Activated CD4-positive, alpha-beta T cell treated with anti-CD3 and anti-CD28 coated beads, Interleukin-2, amount 10 ng/mL, durations not matched to agents 7 days and 5 days (primary cell): ENCODE data around the gene PADI1. TPM values are rescaled to one million over a fixed set of nuclear protein-coding genes. Genes with fewer than 3 reads are reported as not detected.

Experiments
- CTCF ChIA-PET: fragments of 350-600 bp; sonication (Branson Sonifier 250); formaldehyde crosslinking; loops from one replicate; lab custom pipeline; 2021; ENCODE audit warnings: antibody characterized with exemption; lab: Charles Lee
- POLR2A ChIA-PET: fragments of 350-600 bp; sonication (Branson Sonifier 250); formaldehyde crosslinking; loops from one replicate; lab custom pipeline; 2021; ENCODE audit warnings: antibody characterized with exemption; lab: Charles Lee
- DNase-seq: peaks from one replicate; pipeline ENCODE4 v3.0.0-alpha.2; 2020
- H3K27ac Mint-ChIP-seq: one replicate; pipeline ENCODE4 v1.8.0; 2021; ENCODE audit warnings: mild to moderate bottlenecking, moderate library complexity, mixed read lengths
- H3K27me3 Mint-ChIP-seq: one replicate; pipeline ENCODE4 v1.8.0; 2021; ENCODE audit warnings: mixed read lengths
- H3K36me3 Mint-ChIP-seq: one replicate; pipeline ENCODE4 v1.8.0; 2021; ENCODE audit warnings: low read depth, mixed read lengths
- H3K4me1 Mint-ChIP-seq: one replicate; pipeline ENCODE4 v1.8.0; 2021; ENCODE audit warnings: mixed read lengths
- H3K4me3 Mint-ChIP-seq: one replicate; pipeline ENCODE4 v1.8.0; 2021; ENCODE audit warnings: mild to moderate bottlenecking, moderate library complexity, mixed read lengths
- H3K9me3 Mint-ChIP-seq: one replicate; pipeline ENCODE4 v1.8.0; 2021; ENCODE audit warnings: mixed read lengths
- microRNA-seq: library from miRNA; unstranded; fragments of <30 nt; microRNA quantifications from one replicate; pipeline ENCODE4 v1.2.0, GENCODE V29; 2021; ENCODE audit warnings: borderline microRNAs expressed, borderline replicate concordance
- total RNA-seq, 2 experiments: library from RNA; stranded (reverse); gene quantifications; one replicate each; pipeline ENCODE4 v1.2.3, GENCODE V29; 2021

PADI1 gene
- total RNA-seq, 2 experiments from 2014 or later: not detected

- H3K4me1 Mint-ChIP-seq: no peaks in the 10 kb centered on the region
- POLR2A ChIA-PET: no interaction called here
- H3K27ac Mint-ChIP-seq: no peak overlapping the region
- H3K27me3 Mint-ChIP-seq: peaks cover 9% of the 10 kb centered on the region
- no peaks in the 10 kb centered on the region for H3K9me3 Mint-ChIP-seq
- DNase-seq: no peak
- H3K36me3 Mint-ChIP-seq: no peaks in the 10 kb centered on the region
- CTCF ChIA-PET: interaction anchor here (0.7 kb wide), 1 partner anchor 24 kb away, joined by 3 read pairs; no protein-coding TSS in a partner anchor
- no peak overlapping the region for H3K4me3 Mint-ChIP-seq
Measured at GRCh38 chr1:17281775-17282181, 76.8 kb downstream of the PADI1 start.

GRCh38 chr1:17282836-17283235, 77.9 kb downstream of the PADI1 start:
- POLR2A ChIA-PET: no interaction called here
- peaks cover 9% of the 10 kb centered on the region for H3K27me3 Mint-ChIP-seq
- H3K4me3 Mint-ChIP-seq: no peak overlapping the region
- no peaks in the 10 kb centered on the region for H3K9me3 Mint-ChIP-seq
- H3K4me1 Mint-ChIP-seq: no peaks in the 10 kb centered on the region
- no peak overlapping the region for H3K27ac Mint-ChIP-seq
- CTCF ChIA-PET: no interaction called here
- no peaks in the 10 kb centered on the region for H3K36me3 Mint-ChIP-seq
- no peak for DNase-seq

- ChIA-PET POLR2A (no interaction called here), CTCF (no interaction called here)
- H3K9me3 Mint-ChIP-seq: no peaks in the 10 kb centered on the region
- H3K27ac Mint-ChIP-seq: no peak overlapping the region
- peaks cover 15% of the 10 kb centered on the region for H3K27me3 Mint-ChIP-seq
- H3K36me3 Mint-ChIP-seq: no peaks in the 10 kb centered on the region
- no peak overlapping the region for H3K4me3 Mint-ChIP-seq
- DNase-seq: no peak
- no peaks in the 10 kb centered on the region for H3K4me1 Mint-ChIP-seq
Measured at GRCh38 chr1:17286646-17287045, 81.7 kb downstream of the PADI1 start.

DNA sequence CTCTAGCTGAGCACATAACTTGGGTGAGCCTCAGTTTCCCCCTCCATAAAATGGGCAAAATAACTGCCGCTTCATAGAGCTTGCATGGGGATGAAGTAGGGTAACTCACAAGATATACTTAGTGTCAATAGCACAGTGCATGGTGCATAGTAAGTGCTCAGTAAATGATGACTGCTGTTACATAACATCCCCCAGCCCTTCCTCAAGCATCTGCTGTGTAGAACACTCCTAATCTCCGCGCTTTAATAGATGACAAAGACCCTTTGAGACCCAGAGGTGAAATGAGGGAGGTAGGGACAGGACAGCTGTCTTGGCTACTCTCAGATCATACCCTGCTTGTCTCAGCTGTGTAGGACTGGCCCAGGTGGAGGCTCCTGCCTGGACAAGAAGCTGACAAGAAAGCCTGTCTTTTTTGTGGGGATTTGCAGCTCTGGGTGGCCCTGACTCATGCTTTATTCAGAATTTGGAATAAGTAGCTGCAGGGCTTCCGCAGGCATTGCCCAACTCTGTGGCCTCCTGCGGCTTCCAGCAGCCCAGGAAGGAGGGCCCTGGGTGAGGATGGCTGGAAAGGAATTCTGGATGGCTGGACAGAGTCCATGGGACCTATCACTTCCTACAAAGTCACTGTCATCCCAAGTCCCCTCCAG, 82.3 kb downstream of the PADI1 start:
- ChIA-PET POLR2A (no interaction called here), CTCF (interaction anchor here (0.6 to 0.9 kb wide), 2 partner anchors 24 to 79 kb away, joined by 3 read pairs; no protein-coding TSS in a partner anchor)
- Mint-ChIP-seq H3K9me3 (no peaks in the 10 kb centered on the region), H3K4me1 (no peaks in the 10 kb centered on the region), H3K27me3 (peaks cover 9% of the 10 kb centered on the region), H3K4me3 (no peak overlapping the region), H3K36me3 (no peaks in the 10 kb centered on the region), H3K27ac (no peak overlapping the region)
- DNase-seq: no peak

DNA sequence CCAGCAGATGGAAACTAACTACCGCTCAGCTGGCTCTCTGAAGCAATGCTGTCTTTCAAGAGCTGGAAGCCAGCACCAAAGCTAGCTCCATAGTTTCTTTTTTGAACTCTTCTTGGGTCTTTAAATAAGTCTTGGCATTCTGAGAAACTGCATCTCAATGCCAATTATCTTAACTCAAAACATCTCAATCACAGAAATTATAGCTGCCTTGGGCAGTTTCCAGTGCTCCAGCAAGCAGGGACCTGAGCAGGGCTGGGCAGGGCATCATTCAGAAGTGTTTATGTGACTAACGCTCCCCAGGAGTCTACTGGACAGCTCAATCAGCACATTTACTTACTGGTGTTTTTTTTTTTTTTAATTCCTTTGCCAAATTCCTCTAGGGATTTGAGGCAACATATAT, 84.8 kb downstream of the PADI1 start:
- CTCF ChIA-PET: no interaction called here
- peaks cover 20% of the 10 kb centered on the region for H3K27me3 Mint-ChIP-seq
- no peak overlapping the region for H3K27ac Mint-ChIP-seq
- no peaks in the 10 kb centered on the region for H3K4me1 Mint-ChIP-seq
- H3K36me3 Mint-ChIP-seq: no peaks in the 10 kb centered on the region
- no peak overlapping the region for H3K4me3 Mint-ChIP-seq
- DNase-seq: no peak
- no peaks in the 10 kb centered on the region for H3K9me3 Mint-ChIP-seq
- POLR2A ChIA-PET: no interaction called here

- Mint-ChIP-seq H3K36me3 (no peaks in the 10 kb centered on the region), H3K9me3 (no peaks in the 10 kb centered on the region), H3K27me3 (peaks cover 20% of the 10 kb centered on the region), H3K4me1 (no peaks in the 10 kb centered on the region), H3K4me3 (no peak overlapping the region), H3K27ac (no peak overlapping the region)
- CTCF ChIA-PET: no interaction called here
- POLR2A ChIA-PET: no interaction called here
- no peak for DNase-seq
Measured at GRCh38 chr1:17290553-17290952, 85.6 kb downstream of the PADI1 start.

DNA sequence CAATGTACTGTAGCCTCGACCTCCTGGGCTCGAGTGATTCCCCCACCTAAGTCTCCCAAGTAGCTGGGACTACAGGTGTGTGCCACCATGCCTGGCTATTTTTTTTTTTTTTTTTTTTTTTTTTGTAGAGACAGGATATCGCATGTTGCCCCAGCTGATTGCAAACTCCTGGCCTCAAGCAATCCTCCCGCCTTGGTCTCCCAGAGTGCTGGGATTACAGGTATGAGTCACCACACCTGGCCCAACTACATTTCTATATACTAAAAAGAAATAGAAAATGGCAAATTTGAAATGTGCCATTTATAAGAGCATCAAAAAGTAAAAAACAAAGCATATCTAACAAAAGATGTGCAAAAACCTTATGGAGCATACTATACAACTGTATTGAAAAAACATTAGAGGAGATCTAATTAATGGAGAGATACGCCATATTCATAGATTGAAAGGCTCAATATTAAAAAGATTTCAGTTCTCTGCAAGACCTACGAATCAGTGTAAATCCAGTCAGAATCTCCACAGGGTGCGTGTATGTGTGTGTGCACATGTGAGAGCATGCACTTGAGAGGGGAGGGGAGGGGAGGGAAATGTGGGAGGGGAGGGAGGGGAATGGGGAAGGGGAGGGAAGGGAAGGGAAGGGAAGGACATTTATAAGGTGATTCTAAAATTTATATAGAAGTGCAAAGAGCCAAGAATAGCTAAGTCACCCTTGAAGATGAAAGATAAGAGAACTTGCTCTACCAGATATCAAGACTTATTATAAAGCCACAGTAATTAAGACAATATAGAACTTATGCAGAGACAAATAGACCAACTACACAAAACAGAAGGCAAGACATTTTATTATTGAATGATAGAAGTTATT, 87.6 kb downstream of the PADI1 start:
- Mint-ChIP-seq H3K4me3 (no peak overlapping the region), H3K27me3 (peaks cover 21% of the 10 kb centered on the region), H3K4me1 (no peaks in the 10 kb centered on the region), H3K9me3 (no peaks in the 10 kb centered on the region), H3K27ac (no peak overlapping the region), H3K36me3 (no peaks in the 10 kb centered on the region)
- POLR2A ChIA-PET: no interaction called here
- CTCF ChIA-PET: no interaction called here
- no peak for DNase-seq

- ChIA-PET CTCF (no interaction called here), POLR2A (no interaction called here)
- H3K36me3 Mint-ChIP-seq: no peaks in the 10 kb centered on the region
- no peak overlapping the region for H3K27ac Mint-ChIP-seq
- peaks cover 23% of the 10 kb centered on the region for H3K27me3 Mint-ChIP-seq
- no peaks in the 10 kb centered on the region for H3K4me1 Mint-ChIP-seq
- no peak overlapping the region for H3K4me3 Mint-ChIP-seq
- no peaks in the 10 kb centered on the region for H3K9me3 Mint-ChIP-seq
- no peak for DNase-seq
Measured at GRCh38 chr1:17293681-17294425, 88.9 kb downstream of the PADI1 start.

DNA sequence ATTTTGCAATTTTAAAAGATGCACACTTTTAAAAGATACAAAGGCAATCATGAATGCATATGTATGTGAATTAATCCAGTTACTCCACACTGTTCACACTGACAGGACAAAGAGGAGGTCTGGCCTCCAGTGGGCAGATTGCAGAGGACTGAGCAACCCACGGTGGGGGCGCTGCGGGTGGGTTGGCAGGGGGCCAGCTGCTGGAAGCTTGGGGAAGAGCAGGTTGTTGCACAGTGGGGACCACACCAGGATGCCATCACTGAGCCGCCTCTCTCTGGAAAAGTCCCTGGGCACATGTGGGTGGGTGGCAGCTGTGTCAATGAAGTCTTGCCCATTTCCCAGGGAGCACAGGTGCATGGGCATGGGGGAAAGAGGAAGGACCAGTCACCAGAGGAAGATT, 90.4 kb downstream of the PADI1 start:
- POLR2A ChIA-PET: no interaction called here

More for the DNA sequence above, 90.4 kb downstream of the PADI1 start:
- CTCF ChIA-PET: no interaction called here
- H3K4me1 Mint-ChIP-seq: no peaks in the 10 kb centered on the region
- no peaks in the 10 kb centered on the region for H3K9me3 Mint-ChIP-seq
- H3K36me3 Mint-ChIP-seq: no peaks in the 10 kb centered on the region
- H3K27ac Mint-ChIP-seq: no peak overlapping the region
- H3K4me3 Mint-ChIP-seq: no peak overlapping the region
- no peak for DNase-seq
- H3K27me3 Mint-ChIP-seq: peaks cover 21% of the 10 kb centered on the region

Small RNA genes within 50 kb of the gene (microRNA-seq; reads per million reads assigned to microRNA genes)
- gene MIR3972: not detected

Other genes starting within 250 kb of the PADI1 start
- gene MFAP2, start 224.5 kb upstream of the PADI1 start, total RNA-seq: not detected
- gene ATP13A2, start 193.2 kb upstream of the PADI1 start, total RNA-seq: 10 to 100 TPM; 57.1 to 59.4 TPM
- 10 to 100 TPM; 77.7 to 82.8 TPM for gene SDHB, start 151.1 kb upstream of the PADI1 start, total RNA-seq
- under 1 TPM; 0.05 to 0.23 TPM for gene PADI2, start 85.7 kb upstream of the PADI1 start, total RNA-seq
- gene PADI3, start 44.0 kb downstream of the PADI1 start, total RNA-seq: not detected
- under 1 TPM; 0.17 to 0.23 TPM for gene PADI4, start 103.1 kb downstream of the PADI1 start, total RNA-seq
- under 1 TPM; 0.10 TPM for gene PADI6, start 167.1 kb downstream of the PADI1 start, total RNA-seq
- gene RCC2, start 234.5 kb downstream of the PADI1 start, total RNA-seq: 100 to 1,000 TPM; 118 to 121 TPM